GM12892 (cell line): Measurements from ENCODE around the gene SYNJ1.

Experiments used
- POLR2A ChIP-seq: IDR thresholded peaks from 2 replicates; pipeline ENCODE4 v1.6.1; 2011; ENCODE audit warnings: low read depth, low read length, control low read depth
- POLR2AphosphoS5 ChIP-seq: IDR thresholded peaks from 2 replicates; pipeline ENCODE4 v1.6.1; 2011; ENCODE audit warnings: low read depth, low read length, control low read depth
- TAF1 ChIP-seq: IDR thresholded peaks from 2 replicates; pipeline ENCODE4 v1.6.1; 2011; ENCODE audit warnings: low read depth, mild to moderate bottlenecking, control low read depth, low read length, borderline replicate concordance

DNA sequence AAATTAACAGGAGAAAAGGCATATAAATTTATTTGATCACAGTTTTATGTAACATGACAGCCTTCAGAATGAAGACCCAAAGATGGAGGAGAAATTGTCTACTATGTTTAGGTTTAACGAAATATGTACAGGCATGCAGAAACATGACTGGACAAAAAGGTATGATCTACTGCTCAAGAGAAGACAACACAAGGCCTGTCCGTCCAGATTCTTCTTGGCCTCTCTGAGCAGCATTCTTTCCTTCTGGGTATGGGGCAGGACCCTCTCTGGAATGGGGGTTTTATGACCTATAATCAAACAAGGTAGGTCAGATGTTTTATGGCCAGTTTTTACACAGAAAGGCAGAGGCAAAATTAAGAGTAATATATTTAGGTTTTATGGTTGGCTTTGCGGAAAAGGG is 13.5 kb upstream of the SYNJ1 start:
- TF ChIP-seq POLR2AphosphoS5 (no peak), POLR2A (no peak), TAF1 (no peak)
